AG09309 (cell line): Measurements from ENCODE around the gene SLC30A10.
"Not testable (repeated sequence)": the region's sequence is repeated elsewhere in the genome, so short reads cannot be mapped to it uniquely, and the experiment has no call there.

Experiments
- DNase-seq: peaks from one replicate; pipeline ENCODE4 v3.0.0-alpha.2; 2010; ENCODE audit warnings: low read depth
- H3K4me3 ChIP-seq: 2 replicates; pipeline ENCODE4 v1.5.1; 2011; ENCODE audit warnings: mild to moderate bottlenecking, low read depth, low read length, moderate library complexity; ENCODE audit not compliant: control insufficient read depth
- TF ChIP-seq, protein P1 (sequence below): IDR thresholded peaks from 2 replicates; pipeline ENCODE4 v1.5.1; 2011; ENCODE audit warnings: mild to moderate bottlenecking, low read depth, low read length, inconsistent platforms; ENCODE audit not compliant: insufficient read depth, control insufficient read depth; ENCODE audit errors: missing control alignments

SLC30A10 gene

GRCh38 chr1:219961684-219962083, 33.3 kb upstream of the SLC30A10 start:
- TF ChIP-seq, protein P1, sequence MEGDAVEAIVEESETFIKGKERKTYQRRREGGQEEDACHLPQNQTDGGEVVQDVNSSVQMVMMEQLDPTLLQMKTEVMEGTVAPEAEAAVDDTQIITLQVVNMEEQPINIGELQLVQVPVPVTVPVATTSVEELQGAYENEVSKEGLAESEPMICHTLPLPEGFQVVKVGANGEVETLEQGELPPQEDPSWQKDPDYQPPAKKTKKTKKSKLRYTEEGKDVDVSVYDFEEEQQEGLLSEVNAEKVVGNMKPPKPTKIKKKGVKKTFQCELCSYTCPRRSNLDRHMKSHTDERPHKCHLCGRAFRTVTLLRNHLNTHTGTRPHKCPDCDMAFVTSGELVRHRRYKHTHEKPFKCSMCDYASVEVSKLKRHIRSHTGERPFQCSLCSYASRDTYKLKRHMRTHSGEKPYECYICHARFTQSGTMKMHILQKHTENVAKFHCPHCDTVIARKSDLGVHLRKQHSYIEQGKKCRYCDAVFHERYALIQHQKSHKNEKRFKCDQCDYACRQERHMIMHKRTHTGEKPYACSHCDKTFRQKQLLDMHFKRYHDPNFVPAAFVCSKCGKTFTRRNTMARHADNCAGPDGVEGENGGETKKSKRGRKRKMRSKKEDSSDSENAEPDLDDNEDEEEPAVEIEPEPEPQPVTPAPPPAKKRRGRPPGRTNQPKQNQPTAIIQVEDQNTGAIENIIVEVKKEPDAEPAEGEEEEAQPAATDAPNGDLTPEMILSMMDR: no peak
- no peak for DNase-seq

GRCh38 chr1:219959540-219960203, 31.3 kb upstream of the SLC30A10 start:
- no peak for DNase-seq
- no peak overlapping the region for H3K4me3 ChIP-seq
- TF ChIP-seq, protein P1: no peak

More at GRCh38 chr1:219961684-219962083, 33.3 kb upstream of the SLC30A10 start:
- H3K4me3 ChIP-seq: no peak overlapping the region

GRCh38 chr1:219958875-219959417, 30.6 kb upstream of the SLC30A10 start:
- H3K4me3 ChIP-seq: no peak overlapping the region
- TF ChIP-seq, protein P1: no peak
- DNase-seq: no peak

DNA sequence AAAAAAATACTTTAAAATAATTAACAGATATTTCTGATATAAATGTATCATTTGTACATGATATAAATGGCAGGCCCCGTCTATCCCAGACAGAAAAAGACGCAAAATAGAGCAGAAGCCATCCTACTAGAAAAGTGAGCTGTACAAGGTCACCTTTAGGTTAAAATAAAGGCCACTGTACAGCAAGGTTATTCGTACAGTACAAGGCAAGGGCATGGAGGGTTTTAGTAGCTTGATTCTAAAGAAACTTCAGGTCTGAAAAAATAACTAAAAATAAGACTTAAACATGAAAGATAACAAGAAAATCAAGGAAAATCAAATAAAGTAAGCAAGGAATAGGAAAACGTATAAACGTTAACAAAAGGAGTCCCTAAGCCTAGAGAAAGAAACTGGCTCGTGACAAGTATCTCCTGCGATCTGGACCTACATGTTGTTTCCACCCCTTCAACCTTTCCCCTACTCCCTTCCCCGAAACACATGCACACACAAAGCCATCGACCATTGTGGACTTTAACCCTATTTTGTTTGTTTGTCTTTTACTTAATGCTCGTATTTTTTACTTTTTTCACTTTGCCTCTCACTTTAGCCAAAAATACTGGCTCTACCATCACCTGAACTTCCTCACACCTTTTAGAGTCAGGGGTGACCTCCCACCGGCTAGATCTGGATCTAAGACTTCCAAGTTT, 26.5 kb upstream of the SLC30A10 start:
- TF ChIP-seq, protein P1: no peak
- no peak for DNase-seq
- no peak overlapping the region for H3K4me3 ChIP-seq

GRCh38 chr1:219954052-219954451, 25.7 kb upstream of the SLC30A10 start:
- no peak for DNase-seq
- H3K4me3 ChIP-seq: no peak overlapping the region
- TF ChIP-seq, protein P1: no peak

DNA sequence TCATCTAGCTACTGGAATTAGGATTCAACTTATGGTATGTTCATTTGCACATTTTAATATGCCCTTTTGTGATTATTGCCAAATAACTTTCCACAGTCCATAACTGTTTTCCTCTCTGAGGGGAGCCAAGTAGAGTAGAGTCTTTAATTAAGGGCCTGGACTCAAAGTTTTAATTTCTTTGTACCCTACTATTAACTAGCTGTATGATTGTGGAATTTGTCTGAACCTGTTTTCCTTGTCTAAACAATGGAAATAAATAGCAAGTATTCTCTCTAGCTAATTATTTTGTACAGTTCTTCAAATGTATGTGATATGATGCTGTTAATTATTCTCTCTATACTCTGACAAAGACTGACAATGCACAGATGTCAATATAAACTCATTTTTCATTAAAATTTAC, 24.0 kb upstream of the SLC30A10 start:
- H3K4me3 ChIP-seq: no peak overlapping the region
- DNase-seq: no peak
- TF ChIP-seq, protein P1: no peak

DNA sequence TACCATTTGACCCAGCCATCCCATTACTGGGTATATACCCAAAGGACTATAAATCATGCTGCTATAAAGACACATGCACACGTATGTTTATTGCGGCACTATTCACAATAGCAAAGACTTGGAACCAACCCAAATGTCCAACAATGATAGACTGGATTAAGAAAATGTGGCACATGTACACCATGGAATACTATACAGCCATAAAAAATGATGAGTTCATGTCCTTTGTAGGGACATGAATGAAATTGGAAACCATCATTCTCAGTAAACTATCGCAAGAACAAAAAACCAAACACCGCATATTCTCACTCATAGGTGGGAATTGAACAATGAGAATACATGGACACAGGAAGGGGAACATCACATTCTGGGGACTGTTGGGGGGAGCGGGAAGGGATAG, 20.9 kb upstream of the SLC30A10 start:
- not testable (repeated sequence) for H3K4me3 ChIP-seq, DNase-seq

DNA sequence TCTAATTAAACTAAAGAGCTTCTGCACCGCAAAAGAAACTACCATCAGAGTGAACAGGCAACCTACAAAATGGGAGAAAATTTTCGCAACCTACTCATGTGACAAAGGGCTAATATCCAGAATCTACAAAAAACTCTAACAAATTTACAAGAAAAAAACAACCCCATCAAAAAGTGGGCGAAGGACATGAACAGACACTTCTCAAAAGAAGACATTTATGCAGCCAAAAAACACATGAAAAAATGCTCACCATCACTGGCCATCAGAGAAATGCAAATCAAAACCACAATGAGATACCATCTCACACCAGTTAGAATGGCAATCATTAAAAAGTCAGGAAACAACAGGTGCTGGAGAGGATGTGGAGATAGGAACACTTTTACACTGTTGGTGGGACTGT, 20.4 kb upstream of the SLC30A10 start:
- DNase-seq, H3K4me3 ChIP-seq: not testable (repeated sequence)
